SK-MEL-5 (cell line): ENCODE measurements around the gene MCHR2. TPM values are rescaled to one million over a fixed set of nuclear protein-coding genes. Genes with fewer than 3 reads are reported as not detected.
"Not testable (repeated sequence)": the region's sequence is repeated elsewhere in the genome, so short reads cannot be mapped to it uniquely, and the experiment has no call there.

Experiments used
- DNase-seq: peaks from one replicate; pipeline ENCODE4 v3.0.0-alpha.2; 2016; ENCODE audit warnings: low read depth, low spot score
- in situ Hi-C: cut with HindIII; loops from 2 replicates; pipeline ENCODE4 v1.10.0; 2016; ENCODE audit warnings: low sequenced_read_pairs, high pct_unique_total_duplicates, low pct_unique_long_range_greater_than_20kb
- polyA plus RNA-seq, 2 experiments: library from polyadenylated mRNA; depleted of rRNA; stranded (reverse); fragments of >200 nt; gene quantifications; 2 replicates each; pipeline ENCODE4 v1.2.3, GENCODE V29; 2015
- total RNA-seq: library from RNA; depleted of rRNA; stranded (reverse); fragments of >200 nt; shearing (Covaris generic); gene quantifications from 2 replicates; pipeline ENCODE4 v1.2.3, GENCODE V29; 2014; rRNA removed

The MCHR2 gene
- 0.16 and 0.18 TPM in 2 replicates for total RNA-seq
- polyA plus RNA-seq (2015; cell fraction: cytosol; rRNA removed): 0.06 TPM in 1 of 2 replicates, not detected in the other
- polyA plus RNA-seq (2015; cell fraction: nucleus; rRNA removed): not detected in 2 replicates

DNA sequence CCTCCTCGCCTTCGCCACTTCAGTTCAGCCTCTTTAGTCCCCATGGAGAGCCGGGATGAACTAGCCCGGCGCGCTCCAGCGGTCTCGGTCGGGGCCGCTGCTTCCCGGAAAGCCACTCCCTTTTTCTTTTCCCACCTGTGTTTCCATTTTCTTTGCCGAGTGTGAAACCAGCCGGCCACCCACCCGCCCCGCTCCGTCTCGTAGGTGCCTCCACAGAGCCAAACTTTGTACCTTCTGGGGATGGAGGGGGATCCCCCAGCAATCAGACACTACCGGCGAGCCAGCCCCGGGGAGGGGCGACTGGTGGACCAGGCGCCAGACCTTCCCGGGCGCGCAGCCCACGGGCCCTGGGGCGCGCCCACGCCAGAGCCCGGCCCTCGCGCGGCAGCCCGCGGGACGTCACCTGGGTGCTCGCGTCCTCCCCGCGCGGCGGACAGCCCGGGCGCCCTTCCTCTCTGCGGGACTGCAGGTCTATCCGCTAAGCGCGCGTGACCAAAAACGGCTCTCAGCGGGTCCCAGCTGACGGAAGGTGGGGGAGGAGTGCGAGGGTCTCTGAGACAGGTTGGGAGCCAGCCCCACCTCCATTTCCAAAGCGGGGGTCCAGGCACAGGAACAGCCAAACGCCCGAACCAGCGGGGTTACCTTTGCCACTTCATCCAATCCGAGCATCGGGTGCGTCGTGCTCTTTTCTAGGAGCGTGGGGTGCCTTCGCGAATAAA lies at the start of gene MCHR2:
TSS of gene MCHR2 (minus strand) at position 691 of the 719 bp plus-strand sequence. CDS start 38,076 bp downstream, outside the sequence.
- DNase-seq: no peak
- in situ Hi-C loops: no loop called here

DNA sequence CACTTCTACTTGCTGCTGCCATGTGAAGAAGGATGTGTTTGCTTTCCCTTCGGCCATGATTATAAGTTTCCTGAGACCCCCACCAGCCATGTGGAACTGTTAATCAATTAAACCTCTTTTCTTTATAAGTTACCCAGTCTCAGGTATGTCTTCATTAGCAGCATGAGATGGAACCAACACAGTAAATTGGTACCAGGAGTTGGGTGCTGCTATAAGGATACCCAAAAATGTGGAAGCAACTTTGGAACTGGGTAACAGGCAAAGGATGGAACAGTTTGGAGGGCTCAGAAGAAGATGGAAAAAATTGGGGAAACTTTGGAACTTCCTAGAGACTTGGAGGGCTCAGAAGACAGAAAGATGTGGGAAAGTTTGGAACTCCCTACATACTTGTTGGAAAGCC lies 44.5 kb upstream of the MCHR2 start:
- DNase-seq, in situ Hi-C loops: not testable (repeated sequence)

DNA sequence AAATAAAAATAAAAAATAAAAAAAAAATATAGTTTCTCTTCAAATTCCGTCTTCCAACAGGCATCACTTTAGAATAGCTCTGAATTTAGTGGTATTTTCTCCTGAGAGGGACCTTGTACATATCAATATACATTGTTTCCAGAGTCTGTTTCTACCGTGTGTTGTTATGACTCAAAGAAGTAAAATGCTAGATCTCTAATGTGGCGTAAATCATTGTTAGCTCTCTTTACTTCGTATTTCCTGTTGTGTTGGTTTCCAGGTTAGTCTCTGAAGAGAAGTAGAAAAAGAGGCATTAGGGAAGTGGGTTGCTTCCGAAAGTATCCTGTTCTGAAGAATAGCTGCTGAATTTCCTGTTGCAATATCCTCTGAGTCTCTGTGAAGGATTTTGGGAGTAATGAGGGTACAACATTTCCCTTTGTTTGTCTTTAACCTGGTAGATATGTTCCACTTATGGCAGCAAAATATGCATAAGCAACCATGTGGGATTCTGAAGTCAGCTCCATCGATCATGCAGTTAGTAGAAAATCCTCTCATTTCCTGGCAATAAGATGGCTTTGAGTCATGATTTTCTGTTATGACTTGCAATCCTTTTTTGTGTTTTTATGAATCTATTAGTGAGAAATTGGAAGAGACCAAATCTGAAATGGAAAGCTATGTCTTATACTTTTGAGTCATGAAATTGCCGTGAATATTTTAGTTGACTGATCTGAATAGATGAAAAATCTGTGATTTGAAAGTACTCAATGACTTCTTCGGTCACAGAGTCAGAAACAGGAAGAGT lies 42.0 kb upstream of the MCHR2 start:
- in situ Hi-C loops: no loop called here
- no peak for DNase-seq

DNA sequence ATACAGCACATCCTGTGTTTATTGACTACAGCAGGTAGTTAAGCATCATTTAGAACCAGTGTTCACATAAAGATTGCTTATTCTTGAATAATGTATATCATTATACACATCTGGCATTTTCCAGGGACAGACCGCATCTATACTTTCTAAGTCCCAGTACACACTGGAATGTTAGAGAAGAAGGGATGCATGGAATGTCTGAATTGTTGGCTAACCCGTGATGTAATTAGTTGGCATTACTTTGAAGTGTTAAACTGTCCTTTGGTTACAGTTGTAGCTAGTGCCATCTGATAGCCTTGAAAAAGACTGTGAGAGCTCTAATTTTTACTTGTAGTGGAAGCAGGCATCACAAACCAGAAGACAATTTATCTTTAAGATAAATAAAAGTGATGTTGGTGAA lies 29.8 kb upstream of the MCHR2 start:
- in situ Hi-C loops: no loop called here
- no peak for DNase-seq

GRCh38 chr6:100022847-100023246 lies 28.8 kb upstream of the MCHR2 start:
- DNase-seq: no peak
- in situ Hi-C loops: no loop called here

- DNase-seq: no peak
- in situ Hi-C loops: no loop called here
These were observed 14.8 kb upstream of the MCHR2 start for GRCh38 chr6:100008857-100009256.

GRCh38 chr6:100001915-100002388 lies 7.9 kb upstream of the MCHR2 start:
- in situ Hi-C loops: no loop called here
- DNase-seq: peak; percentile 69

GRCh38 chr6:99997141-99997540 lies 3.1 kb upstream of the MCHR2 start:
- in situ Hi-C loops: no loop called here

DNA sequence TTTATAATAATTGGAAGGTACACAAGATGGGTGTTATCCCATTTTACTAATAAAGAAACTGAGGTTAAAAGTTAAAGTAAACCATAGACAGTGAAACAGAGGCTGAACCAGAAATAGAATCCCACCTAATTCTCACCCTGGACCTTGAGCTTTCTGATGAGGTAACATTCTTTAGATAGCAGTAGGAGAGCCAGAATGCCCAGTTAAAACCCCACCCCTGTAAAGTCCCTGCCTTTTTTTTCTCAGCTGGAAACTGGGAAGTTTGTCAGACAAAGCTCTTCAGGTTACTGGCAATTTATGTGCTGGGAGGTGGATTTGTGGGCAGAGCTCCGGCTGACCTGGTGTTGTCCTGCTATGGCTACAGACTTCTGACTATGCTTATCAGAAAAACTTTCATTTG lies 1.9 kb upstream of the MCHR2 start:
- in situ Hi-C loops: no loop called here
- DNase-seq: no peak

More at GRCh38 chr6:99997141-99997540, 3.1 kb upstream of the MCHR2 start:
- DNase-seq: no peak

DNA sequence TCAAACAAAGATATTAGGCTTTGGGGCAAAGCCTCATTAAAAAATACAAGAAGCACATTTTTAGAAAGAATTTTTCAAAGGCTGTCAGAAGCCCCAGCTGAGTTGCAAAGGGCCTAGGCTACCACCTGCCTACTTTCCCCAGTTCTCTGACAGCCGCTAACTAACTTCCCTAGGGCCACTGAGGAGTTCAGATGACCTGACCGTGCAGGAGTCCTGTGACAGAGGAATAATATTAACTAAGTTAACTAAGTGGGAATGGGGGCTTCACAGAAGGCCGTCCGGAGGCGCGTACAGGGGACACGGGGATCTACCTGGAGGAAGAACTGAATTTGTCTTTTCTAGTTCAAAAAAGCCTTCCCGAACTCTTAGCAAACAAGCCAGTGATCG lies 884 bp downstream of the MCHR2 start:
- in situ Hi-C loops: no loop called here
- DNase-seq: no peak

DNA sequence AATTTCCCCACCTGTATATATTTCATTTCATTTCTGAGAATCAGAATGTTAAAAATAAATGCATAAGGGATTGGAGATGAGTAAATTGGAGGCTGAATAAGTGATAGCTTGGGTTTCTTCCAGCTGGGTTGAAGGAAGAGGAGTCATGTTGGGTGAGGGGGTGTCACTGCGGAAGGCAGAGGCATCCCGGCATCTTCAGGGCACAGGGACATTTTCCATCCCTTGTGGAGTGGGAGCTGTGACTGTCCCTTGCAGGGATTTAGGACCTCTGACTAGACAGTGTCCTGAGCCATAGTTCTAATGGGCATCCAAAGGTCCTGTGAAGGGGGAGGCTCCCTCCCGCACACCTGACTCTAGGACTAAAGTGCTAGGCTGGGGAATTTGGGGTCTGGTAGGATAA lies 2.1 kb downstream of the MCHR2 start:
- in situ Hi-C loops: no loop called here
- DNase-seq: no peak

DNA sequence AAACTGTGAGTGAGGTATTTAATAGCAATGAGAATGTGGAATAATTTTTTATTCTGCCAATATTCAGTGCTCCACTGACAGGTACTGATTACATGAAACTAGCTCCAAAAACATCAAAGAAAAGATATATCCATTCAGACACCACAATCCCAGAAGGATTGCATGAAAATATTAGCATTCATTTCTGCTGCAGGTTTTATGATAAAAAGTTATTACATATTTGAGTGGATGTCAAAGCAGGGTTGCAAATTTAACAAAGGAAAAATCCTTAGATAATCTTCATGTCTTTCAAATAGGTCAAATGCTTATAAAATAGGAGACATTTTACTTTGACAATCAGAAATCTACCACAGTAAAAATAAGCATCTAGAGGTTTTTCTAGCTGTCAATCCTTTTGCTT lies 13.3 kb downstream of the MCHR2 start:
- in situ Hi-C loops: no loop called here
- no peak for DNase-seq

DNA sequence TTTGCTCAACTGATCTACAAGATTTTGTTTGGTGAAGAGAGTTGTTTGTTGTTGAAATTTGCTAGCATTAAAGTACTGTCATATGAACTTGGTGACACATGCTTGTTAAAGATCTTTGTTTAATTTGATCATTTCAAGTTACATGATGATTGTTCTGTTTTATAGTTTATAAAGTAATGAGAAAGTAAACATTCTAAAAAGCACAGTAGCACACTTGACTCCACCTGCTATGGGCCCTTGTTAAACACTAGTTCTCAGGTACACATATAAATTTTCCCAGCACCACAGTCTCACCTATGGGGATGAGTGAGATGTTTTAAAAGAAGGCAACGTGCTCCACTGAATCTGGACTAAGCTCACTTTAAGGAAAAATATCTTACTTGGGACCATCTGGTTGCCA lies 14.1 kb downstream of the MCHR2 start:
- in situ Hi-C loops: no loop called here
- DNase-seq: no peak

GRCh38 chr6:99967052-99967451 lies 27.0 kb downstream of the MCHR2 start:
- in situ Hi-C loops: no loop called here
- no peak for DNase-seq

- in situ Hi-C loops: no loop called here
These were observed 34.0 kb downstream of the MCHR2 start for GRCh38 chr6:99960027-99960426.

GRCh38 chr6:99951016-99951805 lies 42.8 kb downstream of the MCHR2 start:
- in situ Hi-C loops: no loop called here
- no peak for DNase-seq

More at GRCh38 chr6:99960027-99960426, 34.0 kb downstream of the MCHR2 start:
- no peak for DNase-seq

DNA sequence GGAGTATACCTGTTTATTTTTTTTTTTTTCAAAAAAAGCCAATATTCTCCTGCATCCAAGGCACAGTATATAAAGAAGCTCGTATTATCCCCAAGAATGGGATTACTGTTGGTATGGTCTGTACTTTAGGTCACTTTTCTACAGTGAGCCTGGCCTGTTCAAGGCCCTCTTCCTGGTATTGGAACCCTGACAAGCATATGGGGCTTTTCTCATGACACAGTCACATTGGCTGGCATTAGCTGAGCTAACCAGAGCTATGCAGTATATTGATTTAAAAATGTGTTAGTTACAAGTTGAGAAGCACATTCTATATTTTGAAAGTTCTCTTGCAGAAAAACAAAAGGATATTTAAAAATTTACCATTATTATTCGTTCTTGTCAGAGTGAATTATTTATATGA lies 48.0 kb downstream of the MCHR2 start:
- in situ Hi-C loops: no loop called here
- no peak for DNase-seq

GRCh38 chr6:99943846-99944245 lies 50.2 kb downstream of the MCHR2 start:
- in situ Hi-C loops: no loop called here
- no peak for DNase-seq
